HCT116 (cell line): ENCODE results near the gene HMHB1.

ENCODE experiments used
- CEBPB ChIP-seq: IDR thresholded peaks from 2 replicates; pipeline ENCODE4 v1.6.1; 2012; ENCODE audit warnings: low read depth
- EZH2 ChIP-seq: fragments of 200-600 bp; sonication (generic); IDR thresholded peaks from 2 replicates; pipeline ENCODE4 v1.6.1; 2017; ENCODE audit warnings: antibody characterized with exemption, mixed run types
- POLR2A ChIP-seq: IDR thresholded peaks from 2 replicates; pipeline ENCODE4 v1.7.0; 2011; ENCODE audit warnings: borderline replicate concordance; ENCODE audit not compliant: insufficient read depth, insufficient read length; ENCODE audit errors: extremely low read depth
- POLR2AphosphoS5 ChIP-seq: IDR thresholded peaks from 2 replicates; pipeline ENCODE4 v1.6.1; 2011; ENCODE audit warnings: mild to moderate bottlenecking, low read depth, low read length, moderate library complexity
- SIN3A ChIP-seq: IDR thresholded peaks from 2 replicates; pipeline ENCODE4 v1.6.1; 2012; ENCODE audit warnings: low read depth
- SP1 ChIP-seq: IDR thresholded peaks from 2 replicates; pipeline ENCODE4 v1.6.1; 2012; ENCODE audit warnings: low read depth
- SRF ChIP-seq: IDR thresholded peaks from 2 replicates; pipeline ENCODE4 v1.6.1; 2012; ENCODE audit warnings: low read depth
- YY1 ChIP-seq: IDR thresholded peaks from 2 replicates; pipeline ENCODE4 v1.6.1; 2011; ENCODE audit warnings: low read length, low read depth, moderate library complexity, mild to moderate bottlenecking; ENCODE audit not compliant: insufficient replicate concordance; ENCODE audit errors: extremely low read depth
- ZNF274 ChIP-seq: fragments of 200-500 bp; sonication (Bioruptor generic); IDR thresholded peaks from 2 replicates; pipeline ENCODE4 v1.6.1; 2014; ENCODE audit warnings: mild to moderate bottlenecking, low read depth, low read length, inconsistent platforms
- TF ChIP-seq, protein P1 (sequence below): IDR thresholded peaks from 2 replicates; pipeline ENCODE4 v1.6.1; 2012
- TF ChIP-seq, protein P2 (sequence below): IDR thresholded peaks from 2 replicates; pipeline ENCODE4 v1.6.1; 2012
- TF ChIP-seq, protein P3 (sequence below), 3 experiments: fragments of 200-600 bp in 1 of 3; sonication (generic) in 1 of 3; IDR thresholded peaks in 2 of 3; conservative IDR thresholded peaks in 1 of 3; 2 replicates each; pipeline ENCODE4 v1.5.1; 2012 to 2017; ENCODE audit warnings: low read depth in 2 of 3, low read length in 2 of 3, antibody characterized with exemption in 1 of 3, borderline replicate concordance in 1 of 3, control low read depth in 1 of 3, mild to moderate bottlenecking in 1 of 3, mixed read lengths in 1 of 3, mixed run types in 1 of 3, moderate library complexity in 1 of 3; ENCODE audit not compliant: insufficient read depth in 1 of 3
- TF ChIP-seq, protein P4 (sequence below): IDR thresholded peaks from 2 replicates; pipeline ENCODE4 v1.6.1; 2012; ENCODE audit warnings: low read depth

DNA sequence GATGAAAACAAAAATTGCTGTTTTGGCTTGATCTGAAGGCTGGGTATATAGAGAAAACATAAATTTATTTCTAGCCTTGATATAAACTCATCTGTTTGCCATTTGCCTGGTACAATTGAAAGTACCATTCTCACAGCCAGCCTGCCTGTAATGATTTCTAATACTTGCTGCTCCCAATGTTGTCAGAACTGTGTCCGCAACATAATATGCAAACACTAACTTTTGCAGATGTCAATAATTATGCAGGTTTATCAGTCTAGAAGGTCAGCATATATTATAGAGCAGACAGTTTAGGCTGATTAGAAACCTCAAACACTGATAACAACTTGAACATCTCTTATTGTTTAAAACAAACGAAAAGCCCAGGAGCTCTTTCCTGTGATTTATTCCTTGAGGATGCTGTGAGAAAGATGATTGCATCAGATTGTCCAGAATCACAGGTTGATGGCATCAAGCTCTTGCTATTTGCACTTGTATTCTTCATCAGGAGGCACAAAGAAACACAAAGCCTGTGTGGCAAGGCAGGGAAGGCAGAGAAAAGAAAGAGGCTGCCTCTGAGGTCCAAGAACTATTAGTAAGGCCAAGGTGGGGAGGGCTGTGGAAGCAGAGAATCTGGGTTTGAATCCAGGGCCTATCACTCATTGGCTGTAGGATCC lies 21.4 kb upstream of the HMHB1 start:
- TF ChIP-seq, protein P1, sequence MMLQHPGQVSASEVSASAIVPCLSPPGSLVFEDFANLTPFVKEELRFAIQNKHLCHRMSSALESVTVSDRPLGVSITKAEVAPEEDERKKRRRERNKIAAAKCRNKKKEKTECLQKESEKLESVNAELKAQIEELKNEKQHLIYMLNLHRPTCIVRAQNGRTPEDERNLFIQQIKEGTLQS = no peak
- TF ChIP-seq EZH2 (no peak), CEBPB (no peak), SRF (no peak), SP1 (no peak), YY1 (no peak), SIN3A (no peak), POLR2AphosphoS5 (no peak), POLR2A (no peak), ZNF274 (no peak)
- TF ChIP-seq, protein P2, sequence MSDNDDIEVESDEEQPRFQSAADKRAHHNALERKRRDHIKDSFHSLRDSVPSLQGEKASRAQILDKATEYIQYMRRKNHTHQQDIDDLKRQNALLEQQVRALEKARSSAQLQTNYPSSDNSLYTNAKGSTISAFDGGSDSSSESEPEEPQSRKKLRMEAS = no peak
- TF ChIP-seq, protein P3, sequence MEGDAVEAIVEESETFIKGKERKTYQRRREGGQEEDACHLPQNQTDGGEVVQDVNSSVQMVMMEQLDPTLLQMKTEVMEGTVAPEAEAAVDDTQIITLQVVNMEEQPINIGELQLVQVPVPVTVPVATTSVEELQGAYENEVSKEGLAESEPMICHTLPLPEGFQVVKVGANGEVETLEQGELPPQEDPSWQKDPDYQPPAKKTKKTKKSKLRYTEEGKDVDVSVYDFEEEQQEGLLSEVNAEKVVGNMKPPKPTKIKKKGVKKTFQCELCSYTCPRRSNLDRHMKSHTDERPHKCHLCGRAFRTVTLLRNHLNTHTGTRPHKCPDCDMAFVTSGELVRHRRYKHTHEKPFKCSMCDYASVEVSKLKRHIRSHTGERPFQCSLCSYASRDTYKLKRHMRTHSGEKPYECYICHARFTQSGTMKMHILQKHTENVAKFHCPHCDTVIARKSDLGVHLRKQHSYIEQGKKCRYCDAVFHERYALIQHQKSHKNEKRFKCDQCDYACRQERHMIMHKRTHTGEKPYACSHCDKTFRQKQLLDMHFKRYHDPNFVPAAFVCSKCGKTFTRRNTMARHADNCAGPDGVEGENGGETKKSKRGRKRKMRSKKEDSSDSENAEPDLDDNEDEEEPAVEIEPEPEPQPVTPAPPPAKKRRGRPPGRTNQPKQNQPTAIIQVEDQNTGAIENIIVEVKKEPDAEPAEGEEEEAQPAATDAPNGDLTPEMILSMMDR (IDR thresholded peaks at IDR 0.05 in 2 of 3, conservative IDR thresholded peaks at IDR 0.05 in 1 of 3; ENCODE audit: borderline replicate concordance in 1 of 3, insufficient read depth in 1 of 3, low read depth in 2 of 3, low read length in 2 of 3) = no peak
- TF ChIP-seq, protein P4, sequence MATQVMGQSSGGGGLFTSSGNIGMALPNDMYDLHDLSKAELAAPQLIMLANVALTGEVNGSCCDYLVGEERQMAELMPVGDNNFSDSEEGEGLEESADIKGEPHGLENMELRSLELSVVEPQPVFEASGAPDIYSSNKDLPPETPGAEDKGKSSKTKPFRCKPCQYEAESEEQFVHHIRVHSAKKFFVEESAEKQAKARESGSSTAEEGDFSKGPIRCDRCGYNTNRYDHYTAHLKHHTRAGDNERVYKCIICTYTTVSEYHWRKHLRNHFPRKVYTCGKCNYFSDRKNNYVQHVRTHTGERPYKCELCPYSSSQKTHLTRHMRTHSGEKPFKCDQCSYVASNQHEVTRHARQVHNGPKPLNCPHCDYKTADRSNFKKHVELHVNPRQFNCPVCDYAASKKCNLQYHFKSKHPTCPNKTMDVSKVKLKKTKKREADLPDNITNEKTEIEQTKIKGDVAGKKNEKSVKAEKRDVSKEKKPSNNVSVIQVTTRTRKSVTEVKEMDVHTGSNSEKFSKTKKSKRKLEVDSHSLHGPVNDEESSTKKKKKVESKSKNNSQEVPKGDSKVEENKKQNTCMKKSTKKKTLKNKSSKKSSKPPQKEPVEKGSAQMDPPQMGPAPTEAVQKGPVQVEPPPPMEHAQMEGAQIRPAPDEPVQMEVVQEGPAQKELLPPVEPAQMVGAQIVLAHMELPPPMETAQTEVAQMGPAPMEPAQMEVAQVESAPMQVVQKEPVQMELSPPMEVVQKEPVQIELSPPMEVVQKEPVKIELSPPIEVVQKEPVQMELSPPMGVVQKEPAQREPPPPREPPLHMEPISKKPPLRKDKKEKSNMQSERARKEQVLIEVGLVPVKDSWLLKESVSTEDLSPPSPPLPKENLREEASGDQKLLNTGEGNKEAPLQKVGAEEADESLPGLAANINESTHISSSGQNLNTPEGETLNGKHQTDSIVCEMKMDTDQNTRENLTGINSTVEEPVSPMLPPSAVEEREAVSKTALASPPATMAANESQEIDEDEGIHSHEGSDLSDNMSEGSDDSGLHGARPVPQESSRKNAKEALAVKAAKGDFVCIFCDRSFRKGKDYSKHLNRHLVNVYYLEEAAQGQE = no peak
